HG03060 (cell line): ENCODE measurements around the gene IQCF2.
"Not testable (repeated sequence)": the region's sequence is repeated elsewhere in the genome, so short reads cannot be mapped to it uniquely, and the experiment has no call there.

ENCODE experiments used
- ATAC-seq: cut with Tn5 transposase; IDR thresholded peaks from one replicate; pipeline ENCODE4 v1.9.1; 2021; ENCODE audit warnings: low read depth, moderate number of reproducible peaks; ENCODE audit not compliant: unreplicated experiment

The IQCF2 gene

DNA sequence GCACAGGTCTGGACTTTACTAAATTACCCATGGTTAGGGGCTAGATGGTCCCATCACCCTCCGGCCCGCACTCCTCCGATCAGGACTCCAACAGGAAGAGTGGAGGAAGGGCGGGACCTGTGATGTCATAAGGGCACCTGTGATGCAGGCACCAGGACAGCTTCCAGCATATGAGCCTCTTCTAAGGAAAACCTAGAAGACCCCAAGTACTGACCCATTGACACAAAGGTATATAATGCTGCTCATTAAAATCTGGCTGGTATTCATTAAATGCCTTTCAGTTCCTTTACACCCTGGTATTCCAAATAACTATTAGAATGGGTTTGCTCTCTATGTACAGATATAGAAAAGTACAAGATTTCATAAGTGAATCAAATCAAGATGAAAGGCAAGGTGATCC, 14.1 kb downstream of the IQCF2 start, which contains the start of gene IQCF5:
TSS of gene IQCF5 (minus strand) at position 101 of the 400 bp plus-strand sequence. CDS start at position 31, 70 bp downstream.
- ATAC-seq, result no peak

GRCh38 chr3:51876186-51876585, 14.8 kb downstream of the IQCF2 start:
- ATAC-seq, result no peak

DNA sequence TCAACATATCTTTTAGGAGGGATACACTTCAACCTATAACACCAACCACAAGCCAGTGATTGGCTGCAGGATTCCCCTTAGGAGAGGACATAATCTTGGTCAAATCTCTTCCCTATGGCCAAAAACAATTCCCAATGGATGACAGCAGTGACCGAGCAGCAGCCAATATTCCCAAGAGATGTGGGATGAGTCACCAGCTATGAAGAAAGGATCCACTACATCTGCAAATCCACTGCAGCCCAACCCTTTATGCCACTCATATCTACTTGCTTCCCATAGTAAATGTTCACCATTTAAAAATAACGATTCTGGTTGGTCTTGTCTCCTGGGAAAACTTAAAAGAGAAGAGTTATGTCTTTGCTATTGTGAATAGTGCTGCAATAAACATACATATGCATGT, 18.5 kb downstream of the IQCF2 start:
- ATAC-seq, result no peak

DNA sequence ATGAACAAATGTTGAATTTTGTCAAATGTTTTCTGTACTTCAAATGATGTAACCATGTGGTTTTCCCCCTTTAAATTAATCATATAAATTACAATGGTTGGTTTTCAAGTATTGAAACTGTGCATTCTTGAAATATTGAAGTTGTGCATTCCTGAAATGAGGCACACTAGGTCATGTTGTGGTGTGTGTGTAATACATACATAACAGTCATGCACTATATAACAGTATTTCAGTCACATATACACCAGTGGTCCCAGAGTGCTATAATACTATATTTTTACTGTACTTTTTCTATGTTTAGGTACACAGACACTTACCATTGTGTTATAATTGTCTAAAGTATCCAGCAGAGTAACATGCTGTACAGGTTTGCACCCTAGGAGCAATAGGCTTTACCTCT, 25.0 kb downstream of the IQCF2 start:
- ATAC-seq, result no peak

DNA sequence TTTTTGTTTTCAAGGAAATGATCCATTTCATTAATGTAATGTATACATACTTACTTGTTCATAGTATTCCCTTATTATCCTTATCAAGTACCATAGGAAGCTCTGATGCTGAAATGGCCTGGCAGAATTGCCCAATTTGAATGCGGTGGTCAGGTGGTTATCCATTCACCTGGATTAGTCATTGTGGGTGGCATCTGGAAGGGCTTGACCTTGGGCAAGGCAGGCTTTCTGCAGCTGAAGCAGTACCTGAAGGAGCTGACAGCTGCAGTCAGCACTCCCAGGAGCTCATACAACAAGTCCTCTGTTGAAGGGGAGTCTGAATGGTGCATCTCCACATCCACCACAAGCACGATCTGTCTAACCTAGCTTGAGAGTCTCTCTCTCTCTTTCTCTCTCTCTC, 26.2 kb downstream of the IQCF2 start:
- ATAC-seq, result no peak

- no peak for ATAC-seq
Measured at GRCh38 chr3:51888463-51889105, 27.2 kb downstream of the IQCF2 start.

- ATAC-seq, result no peak
Measured at GRCh38 chr3:51891242-51892039, 30.0 kb downstream of the IQCF2 start.

- no peak for ATAC-seq
Measured at GRCh38 chr3:51894391-51894790, 33.0 kb downstream of the IQCF2 start.

- no peak for ATAC-seq
Measured at GRCh38 chr3:51894939-51895338, 33.5 kb downstream of the IQCF2 start.

DNA sequence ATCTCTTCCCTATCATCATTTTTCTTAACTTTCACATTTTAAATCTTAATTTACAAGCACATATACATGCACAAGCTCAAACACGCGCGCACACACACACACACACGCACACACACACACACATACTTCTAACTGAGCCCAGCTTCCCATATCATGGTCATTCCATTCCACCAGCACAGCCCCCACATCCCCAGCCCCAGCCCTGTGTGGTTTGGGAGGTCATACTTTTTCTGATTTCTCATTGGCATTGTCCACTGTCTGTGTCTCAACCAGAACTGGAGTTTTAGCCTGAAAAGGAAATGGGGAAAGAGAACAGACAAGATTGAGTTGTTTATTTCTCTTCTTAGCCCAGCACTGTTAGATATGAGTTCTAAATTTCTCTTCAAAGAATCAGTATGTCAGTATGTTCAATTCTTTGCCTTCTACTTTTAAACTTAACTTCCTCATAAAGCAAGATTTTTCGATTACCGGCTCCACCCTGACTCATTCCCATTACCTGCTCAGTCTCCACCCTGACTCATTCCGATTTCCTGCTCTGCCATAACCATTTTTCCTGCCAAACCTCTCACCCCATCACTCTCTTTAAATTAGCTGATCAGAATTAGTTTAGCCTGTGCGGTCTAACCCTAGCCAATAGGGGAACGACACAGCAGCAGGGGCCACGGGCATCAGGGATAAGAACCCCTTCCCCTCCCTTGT, 35.3 kb downstream of the IQCF2 start:
- ATAC-seq, result no peak

- no peak for ATAC-seq
Measured at GRCh38 chr3:51897391-51897790, 36.0 kb downstream of the IQCF2 start.

- not testable (repeated sequence) for ATAC-seq
Measured at GRCh38 chr3:51900043-51900442, 38.6 kb downstream of the IQCF2 start.

DNA sequence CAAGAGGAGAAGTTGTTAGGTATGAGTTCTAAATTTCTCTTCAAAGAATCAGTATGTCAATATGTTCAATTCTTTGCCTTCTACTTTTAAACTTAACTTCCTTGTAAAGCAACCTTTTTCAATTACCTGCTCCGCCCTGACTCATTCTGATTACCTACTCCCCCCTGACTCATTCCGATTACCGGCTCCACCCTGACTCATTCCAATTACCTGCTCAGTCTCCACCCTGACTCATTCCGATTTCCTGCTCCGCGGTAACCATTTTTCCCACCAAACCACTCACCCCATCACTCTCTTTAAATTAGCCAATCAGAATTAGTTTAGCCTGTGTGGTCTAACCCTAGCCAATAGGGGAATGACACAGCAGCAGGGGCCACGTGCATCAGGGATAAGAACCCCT, 40.9 kb downstream of the IQCF2 start:
- ATAC-seq, result not testable (repeated sequence)

- ATAC-seq, result no peak
Measured at GRCh38 chr3:51904034-51904823, 42.8 kb downstream of the IQCF2 start.

GRCh38 chr3:51908026-51908425, 46.6 kb downstream of the IQCF2 start:
- ATAC-seq, result no peak
